Glutamatergic neuron (in vitro differentiated cells): Measurements from ENCODE around the gene CLEC4M. TPM values are rescaled to one million over a fixed set of nuclear protein-coding genes. Genes with fewer than 3 reads are reported as not detected.

Experiments
- DNase-seq: peaks from one replicate; pipeline ENCODE4 v3.0.0; 2022
- H3K27ac Mint-ChIP-seq: one replicate; pipeline ENCODE4 v1.8.0; 2020; ENCODE audit warnings: mild to moderate bottlenecking, mixed read lengths, inconsistent platforms; ENCODE audit not compliant: unreplicated experiment
- H3K27me3 Mint-ChIP-seq: one replicate; pipeline ENCODE4 v1.8.0; 2020; ENCODE audit warnings: mild to moderate bottlenecking, moderate library complexity, mixed read lengths, inconsistent platforms; ENCODE audit not compliant: unreplicated experiment
- H3K36me3 Mint-ChIP-seq: one replicate; pipeline ENCODE4 v1.8.0; 2020; ENCODE audit warnings: mild to moderate bottlenecking, mixed read lengths, inconsistent platforms; ENCODE audit not compliant: unreplicated experiment
- H3K4me1 Mint-ChIP-seq: one replicate; pipeline ENCODE4 v1.8.0; 2020; ENCODE audit warnings: mild to moderate bottlenecking, low read depth, mixed read lengths, inconsistent platforms; ENCODE audit not compliant: unreplicated experiment
- H3K4me3 Mint-ChIP-seq: one replicate; pipeline ENCODE4 v1.8.0; 2020; ENCODE audit warnings: mild to moderate bottlenecking, mixed read lengths, inconsistent platforms; ENCODE audit not compliant: unreplicated experiment
- H3K9me3 Mint-ChIP-seq: one replicate; pipeline ENCODE4 v1.8.0; 2020; ENCODE audit warnings: mild to moderate bottlenecking, moderate library complexity, mixed read lengths, inconsistent platforms; ENCODE audit not compliant: unreplicated experiment
- total RNA-seq: library from RNA; stranded (reverse); fragmentation: NEBNext Ultra II Directional; extraction: Animal tissue kit (Norgen Biotek cat#: 25700); gene quantifications from one replicate; pipeline ENCODE4 v1.2.1, GENCODE V29; 2021; ENCODE audit not compliant: unreplicated experiment
- TF ChIP-seq, protein P1 (sequence below): fragments of 200-600 bp; sonication (generic); IDR thresholded peaks from one replicate; pipeline ENCODE4 v1.5.0; 2021; ENCODE audit not compliant: partially characterized antibody, unreplicated experiment

Gene CLEC4M
- total RNA-seq, 1 donor from 2014 or later = not detected

DNA sequence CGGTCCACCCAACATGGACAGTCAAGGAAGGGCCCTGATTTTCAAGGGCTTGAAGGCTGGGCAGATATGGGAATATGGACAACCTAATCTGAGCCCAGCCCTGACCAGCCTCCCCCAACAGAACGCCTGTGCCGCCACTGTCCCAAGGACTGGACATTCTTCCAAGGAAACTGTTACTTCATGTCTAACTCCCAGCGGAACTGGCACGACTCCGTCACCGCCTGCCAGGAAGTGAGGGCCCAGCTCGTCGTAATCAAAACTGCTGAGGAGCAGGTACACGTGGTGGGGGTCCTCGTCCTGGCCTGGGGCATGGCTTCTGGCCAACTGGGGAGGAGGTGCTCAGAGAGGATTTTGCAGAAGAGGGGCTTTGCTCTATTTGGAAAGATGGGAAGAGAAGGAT is 3.5 kb downstream of the CLEC4M start:
- H3K36me3 Mint-ChIP-seq = peaks cover 7% of the 10 kb centered on the region
- peaks cover 7% of the 10 kb centered on the region for H3K27me3 Mint-ChIP-seq
- no peak overlapping the region for H3K27ac Mint-ChIP-seq
- H3K4me1 Mint-ChIP-seq = peaks cover 8% of the 10 kb centered on the region
- TF ChIP-seq, protein P1, sequence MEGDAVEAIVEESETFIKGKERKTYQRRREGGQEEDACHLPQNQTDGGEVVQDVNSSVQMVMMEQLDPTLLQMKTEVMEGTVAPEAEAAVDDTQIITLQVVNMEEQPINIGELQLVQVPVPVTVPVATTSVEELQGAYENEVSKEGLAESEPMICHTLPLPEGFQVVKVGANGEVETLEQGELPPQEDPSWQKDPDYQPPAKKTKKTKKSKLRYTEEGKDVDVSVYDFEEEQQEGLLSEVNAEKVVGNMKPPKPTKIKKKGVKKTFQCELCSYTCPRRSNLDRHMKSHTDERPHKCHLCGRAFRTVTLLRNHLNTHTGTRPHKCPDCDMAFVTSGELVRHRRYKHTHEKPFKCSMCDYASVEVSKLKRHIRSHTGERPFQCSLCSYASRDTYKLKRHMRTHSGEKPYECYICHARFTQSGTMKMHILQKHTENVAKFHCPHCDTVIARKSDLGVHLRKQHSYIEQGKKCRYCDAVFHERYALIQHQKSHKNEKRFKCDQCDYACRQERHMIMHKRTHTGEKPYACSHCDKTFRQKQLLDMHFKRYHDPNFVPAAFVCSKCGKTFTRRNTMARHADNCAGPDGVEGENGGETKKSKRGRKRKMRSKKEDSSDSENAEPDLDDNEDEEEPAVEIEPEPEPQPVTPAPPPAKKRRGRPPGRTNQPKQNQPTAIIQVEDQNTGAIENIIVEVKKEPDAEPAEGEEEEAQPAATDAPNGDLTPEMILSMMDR = no peak
- DNase-seq = no peak
- peaks cover 15% of the 10 kb centered on the region for H3K9me3 Mint-ChIP-seq
- no peak overlapping the region for H3K4me3 Mint-ChIP-seq

DNA sequence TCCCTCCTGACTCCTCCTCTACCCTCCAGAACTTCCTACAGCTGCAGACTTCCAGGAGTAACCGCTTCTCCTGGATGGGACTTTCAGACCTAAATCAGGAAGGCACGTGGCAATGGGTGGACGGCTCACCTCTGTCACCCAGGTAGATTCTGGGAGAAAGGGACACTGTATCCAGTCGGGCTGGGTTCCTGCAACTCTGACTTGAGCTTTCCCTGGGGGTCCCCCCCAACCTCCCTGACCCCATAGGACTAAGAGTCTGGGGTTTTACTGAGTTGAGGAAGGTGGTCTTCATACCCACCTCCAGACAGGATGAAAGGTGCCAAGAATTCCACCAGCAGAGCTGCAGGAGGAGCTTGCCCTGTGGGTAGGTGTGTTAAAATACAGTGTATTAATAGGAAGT is 4.4 kb downstream of the CLEC4M start:
- Mint-ChIP-seq H3K4me3 (no peak overlapping the region), H3K27me3 (peaks cover 7% of the 10 kb centered on the region)
- TF ChIP-seq, protein P1 = no peak

DNA sequence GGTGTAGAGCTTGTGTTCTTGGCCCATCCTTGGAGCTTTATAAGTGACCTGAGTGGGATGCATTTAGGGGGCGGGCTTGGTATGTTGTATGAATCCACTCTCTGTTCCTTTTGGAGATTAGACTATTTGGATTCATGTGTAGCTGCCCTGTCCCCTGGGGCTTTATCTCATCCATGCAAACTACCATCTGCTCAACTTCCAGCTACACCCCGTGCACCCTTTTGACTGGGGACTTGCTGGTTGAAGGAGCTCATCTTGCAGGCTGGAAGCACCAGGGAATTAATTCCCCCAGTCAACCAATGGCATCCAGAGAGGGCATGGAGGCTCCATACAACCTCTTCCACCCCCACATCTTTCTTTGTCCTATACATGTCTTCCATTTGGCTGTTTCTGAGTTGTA is 6.1 kb downstream of the CLEC4M start:
- peaks cover 7% of the 10 kb centered on the region for H3K27me3 Mint-ChIP-seq
- peaks cover 11% of the 10 kb centered on the region for H3K9me3 Mint-ChIP-seq
- peaks cover 8% of the 10 kb centered on the region for H3K4me1 Mint-ChIP-seq
- no peak overlapping the region for H3K4me3 Mint-ChIP-seq
- TF ChIP-seq, protein P1 = no peak
- peak overlapping the region; percentile 24 for H3K27ac Mint-ChIP-seq
- no peaks in the 10 kb centered on the region for H3K36me3 Mint-ChIP-seq
- no peak for DNase-seq

More for the DNA sequence above, 4.4 kb downstream of the CLEC4M start:
- Mint-ChIP-seq H3K27ac (no peak overlapping the region), H3K4me1 (peaks cover 8% of the 10 kb centered on the region), H3K36me3 (peaks cover 2% of the 10 kb centered on the region), H3K9me3 (peaks cover 12% of the 10 kb centered on the region)
- DNase-seq = no peak

DNA sequence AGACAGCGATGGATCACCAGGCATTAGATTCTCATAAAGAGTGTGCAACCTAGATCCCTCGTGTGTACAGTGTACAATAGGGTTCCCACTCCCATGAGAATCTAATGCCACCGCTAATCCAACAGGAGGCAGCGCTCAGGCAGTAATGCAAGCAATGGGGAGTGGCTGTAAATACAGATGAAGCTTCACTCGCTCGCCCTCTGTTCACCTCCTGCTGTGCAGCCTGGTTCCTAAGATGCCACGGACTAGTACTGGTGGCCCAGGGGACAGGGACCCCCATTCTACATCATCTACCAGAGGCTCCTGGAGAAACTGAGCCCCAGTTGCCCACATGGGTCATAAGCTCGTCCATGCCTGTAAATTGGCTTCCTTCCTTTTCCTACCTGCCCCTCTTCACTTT is 8.0 kb downstream of the CLEC4M start:
- peaks cover 7% of the 10 kb centered on the region for H3K27me3 Mint-ChIP-seq
- TF ChIP-seq, protein P1 = no peak
- no peak for DNase-seq
- peaks cover 4% of the 10 kb centered on the region for H3K36me3 Mint-ChIP-seq
- H3K4me1 Mint-ChIP-seq = peaks cover 8% of the 10 kb centered on the region
- H3K27ac Mint-ChIP-seq = no peak overlapping the region
- H3K4me3 Mint-ChIP-seq = no peak overlapping the region
- H3K9me3 Mint-ChIP-seq = peaks cover 13% of the 10 kb centered on the region

DNA sequence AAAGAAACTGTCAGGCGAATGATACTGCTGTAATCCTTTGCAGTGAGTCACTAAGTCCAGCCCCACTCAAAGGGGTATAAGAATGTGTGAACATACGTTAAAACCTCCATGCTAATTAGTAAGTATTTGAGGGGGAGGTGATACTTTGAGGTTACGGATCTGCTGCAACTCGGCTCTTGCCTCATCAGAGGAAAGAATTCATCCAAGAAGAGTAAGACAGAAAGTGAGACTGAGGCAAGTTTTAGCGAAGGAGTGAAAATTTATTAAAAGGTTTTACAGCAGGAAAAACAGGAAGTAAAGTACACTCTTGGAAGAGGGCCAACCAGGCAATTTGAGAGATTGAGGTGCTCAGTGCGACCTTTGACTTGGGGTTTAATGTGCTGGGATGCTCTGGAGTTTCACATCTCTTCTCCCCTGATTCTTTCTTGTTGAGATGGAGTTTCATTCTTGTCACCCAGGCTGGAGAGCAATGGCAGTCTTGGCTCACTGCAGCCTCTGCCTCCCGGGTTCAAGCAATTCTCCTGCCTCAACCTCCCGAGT is 9.8 kb downstream of the CLEC4M start:
- peaks cover 4% of the 10 kb centered on the region for H3K27me3 Mint-ChIP-seq
- no peak overlapping the region for H3K27ac Mint-ChIP-seq
- peaks cover 4% of the 10 kb centered on the region for H3K36me3 Mint-ChIP-seq
- H3K9me3 Mint-ChIP-seq = peaks cover 10% of the 10 kb centered on the region
- DNase-seq = no peak
- TF ChIP-seq, protein P1 = no peak
- peaks cover 11% of the 10 kb centered on the region for H3K4me1 Mint-ChIP-seq
- H3K4me3 Mint-ChIP-seq = no peak overlapping the region
